AG20443 (cell line): Measurements from ENCODE around the gene LMAN2L.
A peak's percentile ranks its signal among the peaks of the same experiment; 100 is the strongest.

Experiments used
- DNase-seq: peaks from one replicate; pipeline ENCODE4 v3.0.0; 2012; ENCODE audit warnings: low spot score, mixed read lengths

Gene LMAN2L

DNA sequence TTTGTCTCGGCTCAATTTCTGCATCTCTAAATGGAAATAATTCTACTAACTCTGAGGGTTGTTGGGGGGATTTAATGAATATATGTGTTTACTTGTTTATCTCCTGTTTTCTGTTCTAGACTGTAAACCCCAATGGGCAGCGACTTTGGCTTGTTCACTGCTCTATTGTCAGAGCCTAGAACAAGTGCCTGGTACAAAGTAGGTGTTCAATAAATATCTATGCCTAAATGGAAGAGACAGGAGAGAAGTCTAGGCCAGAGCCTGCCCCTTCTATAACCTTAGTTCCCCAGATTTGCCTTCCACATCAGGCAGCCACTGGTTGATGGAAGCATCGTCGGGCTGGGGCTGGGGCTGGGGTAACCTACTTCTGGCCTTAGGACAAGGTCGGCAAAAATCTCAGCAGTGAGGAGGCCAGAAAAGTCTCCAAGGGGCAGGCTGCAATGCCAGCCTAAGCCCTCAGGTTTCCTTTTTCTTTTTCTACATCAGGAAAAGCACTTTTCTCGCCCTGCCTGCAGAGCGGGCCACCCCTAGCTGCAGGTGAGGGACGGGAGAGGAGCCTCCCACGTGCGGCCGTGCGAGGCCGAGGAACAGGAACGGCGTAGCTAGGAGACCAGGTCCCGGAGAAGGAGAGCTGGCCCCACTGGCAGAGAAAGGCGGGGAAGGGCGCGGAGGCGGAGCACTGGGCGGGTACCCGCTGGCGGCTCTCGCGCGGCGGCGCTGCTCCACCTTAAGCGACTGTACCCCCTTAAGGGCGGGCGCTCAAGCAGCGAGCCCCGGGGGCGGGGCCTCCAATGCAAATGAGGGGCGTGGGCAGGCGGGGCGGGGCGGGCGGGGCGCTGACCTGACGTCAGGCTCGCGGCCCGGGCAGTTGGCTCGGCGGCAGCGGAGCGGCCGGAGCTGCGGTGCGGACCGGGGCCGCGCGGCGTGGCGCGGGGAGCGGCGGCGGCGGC, 20.4 kb upstream of the LMAN2L start, which contains the start of gene CNNM4:
CNNM4 (plus strand) TSS at position 867 of the 950 bp plus-strand sequence. CDS start 98 bp downstream, outside the sequence.
- peak; percentile 97 for DNase-seq

DNA sequence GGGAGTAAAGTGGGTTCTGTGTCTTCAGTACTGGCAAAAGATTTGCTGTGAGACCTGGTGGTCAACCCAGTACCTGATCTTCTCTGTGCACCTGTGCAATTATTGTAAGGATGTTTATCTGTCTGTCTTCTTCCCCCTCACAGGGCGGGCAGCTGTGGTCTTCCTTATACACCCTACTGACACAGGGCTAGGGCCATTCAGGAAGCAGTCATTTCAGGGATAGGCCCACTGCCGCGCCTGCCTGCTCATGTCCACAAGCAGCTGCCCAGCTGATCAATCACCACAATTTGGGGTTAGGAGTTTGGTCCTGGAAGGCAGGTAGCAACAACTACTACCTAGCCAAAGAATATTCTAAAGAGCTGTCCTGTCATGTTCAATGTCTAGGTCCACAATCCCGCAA, 19.7 kb upstream of the LMAN2L start:
- no peak for DNase-seq

DNA sequence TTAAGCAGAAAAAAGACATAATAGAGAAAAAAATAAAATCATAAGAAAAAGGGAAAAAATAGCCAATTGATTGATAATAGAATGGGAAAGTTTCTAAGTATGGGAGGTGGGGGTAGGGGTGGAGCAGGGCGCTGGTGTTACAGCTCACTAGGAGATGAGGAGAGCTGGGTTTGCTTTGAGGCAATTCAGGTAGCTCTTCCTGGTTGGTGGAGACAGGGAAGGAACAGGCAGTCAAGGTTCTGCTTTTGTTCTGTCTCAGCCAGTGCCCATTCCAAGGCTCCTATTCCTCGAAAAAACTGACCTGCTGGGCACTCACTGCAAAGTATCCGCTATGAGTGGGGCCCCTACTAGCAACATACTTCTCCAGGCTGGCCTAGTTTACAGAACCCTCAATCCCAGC, 19.1 kb upstream of the LMAN2L start:
- DNase-seq, result no peak

DNA sequence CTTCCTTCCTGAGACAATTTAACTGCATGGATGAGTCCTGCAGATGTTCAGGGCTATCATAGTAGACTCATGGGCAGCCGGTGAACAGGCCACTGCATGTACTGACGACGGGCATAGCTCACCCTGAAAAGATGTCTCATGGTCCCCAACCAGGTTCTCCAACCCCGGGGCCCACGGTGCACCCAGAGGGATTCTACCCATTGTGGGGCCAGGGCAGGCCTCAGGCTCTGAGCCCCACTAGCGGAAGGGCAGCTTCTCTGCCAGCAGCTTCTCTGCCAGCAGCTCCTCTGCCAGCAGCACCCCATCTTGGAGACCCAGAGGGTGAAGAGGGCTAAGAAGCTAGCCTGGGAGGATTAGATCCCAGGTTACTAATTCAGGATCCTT, 17.6 kb upstream of the LMAN2L start:
- no peak for DNase-seq

DNA sequence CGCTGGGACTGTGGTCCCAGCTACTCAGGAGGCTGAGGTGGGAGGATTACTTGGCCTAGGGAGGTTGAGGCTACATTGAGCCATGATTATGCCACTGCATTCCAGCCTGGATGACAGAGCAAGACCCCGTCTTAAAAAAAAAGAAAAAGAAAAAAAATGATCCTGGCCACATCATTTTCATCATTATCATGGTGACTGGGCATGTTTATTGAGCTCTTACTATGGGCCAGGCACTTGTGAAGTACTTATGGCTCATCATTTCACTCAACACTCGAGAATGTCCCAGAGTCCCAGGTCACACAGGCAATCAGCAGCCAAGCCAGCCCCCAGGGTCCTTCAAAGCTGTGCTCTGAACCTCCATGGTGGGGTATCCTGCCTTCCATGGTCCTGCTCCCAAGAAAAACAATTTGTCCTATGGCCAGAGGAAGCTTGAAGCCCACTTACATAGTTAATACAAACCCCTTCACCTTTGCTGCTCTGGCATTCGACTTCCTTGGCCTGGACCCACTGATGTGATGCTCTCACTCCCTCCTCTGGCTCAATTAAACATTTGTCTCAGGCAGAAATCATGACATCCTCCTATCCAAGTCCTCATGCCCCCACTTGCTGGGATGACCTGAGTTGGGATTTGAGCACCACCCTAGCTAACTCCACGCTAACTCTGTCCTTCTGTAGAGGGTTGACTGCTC, 17.1 kb upstream of the LMAN2L start:
- no peak for DNase-seq

DNA sequence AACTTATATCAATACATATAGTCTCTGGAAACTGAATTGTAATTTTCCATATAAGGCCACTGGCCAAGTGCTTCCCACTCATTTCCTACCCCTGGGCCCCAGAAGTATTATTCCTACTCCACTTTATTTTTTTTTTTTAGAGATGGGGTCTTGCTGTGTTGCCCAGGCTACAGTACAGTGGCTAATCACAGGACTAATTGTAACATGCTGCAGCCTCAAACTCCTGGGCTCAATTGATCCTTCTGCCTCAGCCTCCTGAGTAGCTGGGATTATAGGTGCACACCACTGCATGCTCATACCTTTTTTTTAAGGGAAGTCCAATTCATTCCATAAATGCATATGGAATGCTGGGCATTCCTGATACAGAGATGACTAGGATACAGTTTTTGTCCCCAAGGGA, 14.5 kb upstream of the LMAN2L start:
- DNase-seq, result no peak

DNA sequence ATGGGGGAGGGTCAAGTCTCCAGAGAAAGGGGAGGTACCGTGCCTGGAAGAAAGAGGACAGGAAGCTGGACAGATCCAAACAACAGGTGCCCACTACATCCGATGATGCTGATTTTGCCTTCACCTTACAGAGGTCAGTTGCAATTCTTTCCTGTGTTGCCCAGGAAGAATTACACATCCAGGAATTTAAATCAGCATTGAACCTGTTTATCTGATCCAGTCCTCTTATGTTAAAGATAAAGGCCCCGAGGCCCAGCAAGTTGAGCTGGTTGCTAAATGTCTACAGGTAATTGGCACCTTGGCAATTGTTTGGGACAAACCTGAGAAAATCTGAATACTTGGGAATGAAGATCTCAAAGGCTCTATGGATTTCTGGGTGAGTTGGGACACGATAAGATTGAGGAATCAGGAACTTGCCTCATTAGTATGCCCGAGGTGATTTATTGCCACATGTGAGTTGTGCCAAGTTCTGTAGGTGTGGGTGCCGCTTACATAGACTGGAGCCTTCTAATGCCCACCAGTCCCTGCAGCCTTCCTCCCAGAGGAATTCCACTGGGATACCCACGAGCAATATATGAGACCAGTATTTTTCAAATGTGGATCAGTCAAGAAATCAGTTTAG, 13.9 kb upstream of the LMAN2L start:
- no peak for DNase-seq

DNA sequence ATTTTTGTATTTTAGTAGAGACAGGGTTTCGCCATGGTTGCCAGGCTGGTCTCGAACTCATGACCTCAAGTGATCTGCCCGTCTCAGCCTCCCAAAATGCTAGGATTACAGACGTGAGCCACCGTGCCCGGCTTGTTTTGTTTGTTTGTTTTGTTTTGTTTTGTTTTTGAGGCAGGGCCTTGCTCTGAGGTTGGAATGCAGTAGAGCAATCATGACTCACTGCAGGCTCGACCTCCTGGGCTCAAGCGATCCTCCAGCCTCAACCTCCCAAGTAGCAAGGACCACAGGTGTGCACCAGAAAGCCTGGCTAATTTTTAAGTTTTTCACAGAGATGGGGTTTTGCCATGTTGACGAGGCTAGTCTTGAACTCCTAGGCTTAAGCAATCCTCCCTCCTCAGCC, 11.9 kb upstream of the LMAN2L start:
- no peak for DNase-seq

DNA sequence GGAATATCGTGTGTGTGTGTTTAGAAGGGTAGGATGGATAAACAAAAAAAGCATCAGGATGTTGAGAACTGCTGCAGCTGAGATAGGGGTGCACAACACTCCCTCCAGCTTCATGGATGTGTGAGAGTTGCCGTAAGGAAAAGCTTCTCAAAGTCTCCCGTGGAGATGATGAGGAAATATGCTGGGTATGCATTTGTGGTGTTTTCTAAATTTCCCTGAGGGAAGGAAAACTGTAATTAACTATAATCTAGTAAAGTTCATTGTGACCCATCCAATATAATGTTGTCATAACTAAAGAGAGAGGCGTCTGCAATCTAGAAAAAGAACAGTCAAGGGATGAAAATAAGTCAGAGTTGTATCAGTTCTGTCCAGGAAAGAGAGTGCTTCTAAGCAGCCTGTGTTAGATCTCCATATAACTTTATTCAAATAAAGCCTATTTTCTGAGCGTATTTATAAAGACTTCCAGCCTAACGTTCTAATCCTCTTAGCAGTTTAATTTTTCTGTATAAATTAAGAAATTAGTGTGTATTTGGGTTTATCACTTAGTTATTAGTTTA, 7.3 kb upstream of the LMAN2L start:
- DNase-seq, result no peak

DNA sequence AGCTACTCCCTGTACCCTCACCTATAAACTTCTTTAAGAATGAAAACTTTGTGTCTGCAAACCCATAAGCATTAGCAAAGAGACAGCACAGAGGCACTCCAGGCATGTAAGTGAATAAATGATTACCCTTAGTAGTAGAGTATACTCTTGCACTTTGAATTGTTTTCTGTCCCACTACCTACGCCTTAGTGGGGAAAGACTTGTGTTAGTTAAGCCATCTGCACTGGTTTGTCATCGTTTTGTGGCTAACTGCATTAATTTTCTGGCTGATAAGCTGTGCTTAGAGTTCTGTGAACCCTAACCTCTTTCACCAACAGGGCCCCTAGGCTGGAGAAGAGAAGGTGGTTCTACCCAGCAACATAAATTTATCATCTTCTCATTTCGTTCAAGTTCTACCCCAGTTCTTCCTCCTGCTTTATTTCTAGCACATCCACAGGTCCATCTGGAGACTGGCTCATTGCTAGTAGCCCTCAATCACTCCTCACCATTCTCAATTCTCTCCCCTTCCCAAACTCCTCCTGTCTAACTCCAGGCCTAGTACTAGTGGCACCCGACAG, 710 bp downstream of the LMAN2L start:
- no peak for DNase-seq

DNA sequence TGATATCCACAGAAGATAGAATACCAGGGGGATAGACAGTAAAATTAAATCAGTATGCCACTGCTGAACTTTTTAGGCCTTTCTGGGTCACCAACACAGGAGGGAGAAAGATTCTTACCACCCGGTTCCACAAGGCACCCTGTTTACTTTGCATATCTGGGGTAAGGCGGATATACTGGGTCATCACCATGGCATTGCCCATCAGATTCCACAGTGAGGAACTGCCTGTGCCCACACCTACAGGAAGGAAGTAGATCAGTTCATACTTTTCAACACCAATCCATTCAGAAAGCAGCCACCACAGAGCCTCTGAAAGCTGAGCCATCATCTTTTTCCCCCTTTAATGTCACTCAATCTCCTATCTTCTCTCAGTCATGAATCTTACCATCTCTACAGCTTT, 2.0 kb downstream of the LMAN2L start:
- no peak for DNase-seq

DNA sequence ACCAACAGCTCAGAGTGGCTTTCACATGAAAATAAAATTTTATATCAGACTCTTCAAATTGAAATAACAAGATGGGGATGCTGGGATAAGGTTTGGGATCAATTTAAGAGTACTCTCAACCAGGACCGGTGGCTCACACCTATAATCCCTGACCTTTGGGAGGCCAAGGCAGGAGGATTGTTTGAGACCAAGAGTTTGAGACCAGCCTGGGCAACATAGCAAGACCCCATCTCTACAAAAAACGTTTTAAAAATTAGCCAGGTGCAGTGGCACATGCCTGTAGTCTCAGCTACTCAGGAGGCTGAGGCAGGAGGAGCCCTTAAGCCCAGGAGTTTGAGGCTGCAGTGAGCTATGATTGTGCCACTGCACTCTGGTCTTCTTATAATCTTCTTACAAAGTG, 2.6 kb downstream of the LMAN2L start:
- DNase-seq, result no peak

DNA sequence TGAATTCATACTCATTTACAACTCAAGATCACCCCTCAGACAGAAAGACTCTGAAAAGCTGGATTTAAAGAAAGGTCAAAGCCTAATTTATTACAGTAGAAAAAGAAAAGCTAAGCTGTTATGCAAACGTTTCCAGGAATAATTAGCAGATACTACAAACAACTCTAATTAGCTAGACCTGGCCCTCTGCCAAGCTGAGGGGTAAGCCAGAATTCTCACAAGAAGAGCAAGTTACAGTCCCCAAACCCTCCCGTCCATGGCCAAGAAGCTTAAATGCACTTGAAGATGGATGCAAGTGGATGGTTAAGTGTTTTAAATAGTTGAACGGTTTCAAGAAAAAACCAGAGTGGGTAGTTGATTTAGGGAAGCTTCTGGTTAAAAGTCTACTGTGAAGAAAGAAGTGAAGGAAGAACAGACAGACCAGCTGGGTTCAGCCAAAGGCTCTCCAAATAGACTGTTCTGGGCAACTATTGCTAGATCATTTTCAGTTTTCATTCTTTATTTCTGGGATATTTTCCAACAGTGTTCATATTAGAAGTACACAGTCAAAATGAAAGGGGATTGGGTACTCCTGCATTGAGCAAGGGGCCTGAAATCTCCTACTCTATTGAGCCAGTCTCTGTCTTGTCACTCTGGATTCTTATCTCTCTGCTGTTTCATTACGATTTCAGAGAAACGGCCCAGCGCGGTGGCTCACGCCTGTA, 4.8 kb downstream of the LMAN2L start:
- DNase-seq, result no peak

DNA sequence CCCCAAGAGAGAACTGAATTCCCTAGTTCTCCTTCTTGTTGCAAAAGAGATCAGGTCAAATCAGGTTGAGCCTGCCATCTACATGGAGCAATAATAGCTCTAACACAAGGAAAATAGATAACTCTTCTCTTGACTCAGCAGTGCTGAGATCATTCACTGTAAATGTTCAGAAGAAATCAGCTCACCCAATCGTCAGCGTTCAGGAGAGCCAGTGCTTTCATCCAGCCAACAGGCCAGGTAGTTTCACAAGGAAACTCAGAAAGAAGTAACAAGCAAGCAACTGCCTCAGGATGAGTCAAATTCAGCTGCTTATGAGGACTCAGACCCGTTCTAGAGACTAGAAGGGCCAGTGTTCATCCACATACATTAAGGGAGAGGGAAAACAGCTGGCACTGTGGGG, 5.9 kb downstream of the LMAN2L start:
- DNase-seq, result no peak

DNA sequence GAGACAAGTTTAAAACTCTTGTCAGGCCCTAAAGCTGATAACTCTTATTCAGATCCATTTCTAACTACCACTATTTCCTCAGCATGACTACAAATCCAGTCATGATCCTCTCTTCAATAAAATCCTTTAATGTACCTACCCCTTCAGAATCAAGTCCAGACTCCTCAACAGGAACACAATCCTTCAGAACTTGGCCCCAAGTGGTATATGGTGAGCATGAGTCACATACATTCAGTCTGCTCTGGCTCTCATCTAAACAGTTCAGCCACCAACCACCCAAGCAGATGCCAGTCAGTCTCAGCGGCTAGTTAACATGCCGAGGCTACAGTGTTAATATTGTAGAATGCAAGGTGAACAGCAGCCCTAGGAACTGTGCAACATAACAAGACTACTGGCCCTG, 9.7 kb downstream of the LMAN2L start:
- DNase-seq, result no peak

DNA sequence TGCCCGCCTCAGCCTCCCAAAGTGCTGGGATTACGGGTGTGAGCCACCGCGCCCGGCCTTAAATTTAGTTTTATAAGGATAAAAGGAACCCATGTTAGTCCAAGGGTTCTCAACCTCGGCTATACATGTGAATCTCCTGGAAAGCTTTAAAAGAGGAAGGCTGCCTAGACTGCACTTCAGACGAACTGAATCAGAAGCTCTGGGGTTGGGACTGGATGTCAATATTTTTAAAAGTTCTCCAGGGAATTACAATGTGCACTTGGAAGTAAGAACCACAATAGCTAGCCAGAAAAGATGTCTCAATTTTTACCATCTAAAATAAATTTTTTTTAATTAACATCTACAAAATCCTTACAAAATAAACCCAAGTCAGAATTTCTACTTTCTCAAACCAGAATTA, 10.1 kb downstream of the LMAN2L start:
- no peak for DNase-seq

DNA sequence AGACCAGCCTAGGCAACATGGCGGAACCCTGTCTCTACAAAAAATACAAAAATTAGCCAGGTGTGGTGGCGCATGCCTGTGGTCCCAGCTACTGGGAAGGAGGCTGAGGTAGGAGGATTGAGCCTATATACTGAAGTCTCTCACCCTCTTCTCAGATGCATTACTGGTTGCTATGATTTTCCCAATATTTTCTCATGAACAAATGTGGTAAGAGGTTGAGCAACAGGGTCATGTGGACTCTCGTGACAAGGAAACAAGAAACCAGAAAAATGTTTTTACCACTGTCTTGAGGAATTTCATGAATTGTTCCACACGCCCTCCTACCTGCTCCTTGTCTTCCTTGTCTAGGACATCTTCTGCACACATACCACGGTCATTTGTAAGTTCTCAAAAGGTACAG, 12.4 kb downstream of the LMAN2L start:
- peak; percentile 44 for DNase-seq

DNA sequence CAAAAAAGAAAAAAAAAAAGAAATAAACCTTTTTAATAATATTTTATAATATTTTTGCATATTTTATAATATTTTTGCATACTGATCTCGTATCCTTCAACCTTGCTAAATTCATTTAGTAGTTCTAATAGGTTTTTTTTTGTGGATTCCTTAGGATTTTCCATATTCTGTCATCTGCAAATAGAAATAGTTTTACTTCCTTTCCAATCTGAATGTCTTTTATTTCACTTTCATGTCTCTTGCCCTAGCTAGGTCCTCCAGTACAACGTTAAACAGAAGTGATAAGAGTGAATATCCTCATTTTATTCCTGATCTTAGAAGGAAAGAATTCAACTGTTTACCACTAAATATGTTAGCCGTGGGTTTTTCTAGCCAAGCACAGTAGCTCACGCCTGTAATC, 13.7 kb downstream of the LMAN2L start:
- DNase-seq, result no peak

DNA sequence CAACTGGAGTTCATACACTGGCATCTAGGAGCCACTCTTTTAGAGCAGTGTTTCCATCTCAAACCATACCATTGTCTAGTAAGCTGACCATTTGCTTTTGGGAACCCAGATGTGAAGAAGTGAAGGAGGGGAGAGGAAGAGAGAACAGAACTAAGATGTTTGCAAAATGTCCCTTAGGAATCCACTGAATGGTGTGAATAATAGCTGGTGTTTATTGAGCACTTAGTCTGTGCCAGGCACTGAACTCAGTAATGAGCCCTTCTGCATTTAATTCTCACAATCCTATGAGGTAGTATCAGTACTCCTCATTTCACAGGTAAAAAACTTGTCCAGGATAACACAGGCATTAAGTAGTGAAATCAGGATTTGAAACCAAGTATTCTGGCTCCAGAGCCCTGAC, 23.5 kb downstream of the LMAN2L start:
- DNase-seq, result no peak

DNA sequence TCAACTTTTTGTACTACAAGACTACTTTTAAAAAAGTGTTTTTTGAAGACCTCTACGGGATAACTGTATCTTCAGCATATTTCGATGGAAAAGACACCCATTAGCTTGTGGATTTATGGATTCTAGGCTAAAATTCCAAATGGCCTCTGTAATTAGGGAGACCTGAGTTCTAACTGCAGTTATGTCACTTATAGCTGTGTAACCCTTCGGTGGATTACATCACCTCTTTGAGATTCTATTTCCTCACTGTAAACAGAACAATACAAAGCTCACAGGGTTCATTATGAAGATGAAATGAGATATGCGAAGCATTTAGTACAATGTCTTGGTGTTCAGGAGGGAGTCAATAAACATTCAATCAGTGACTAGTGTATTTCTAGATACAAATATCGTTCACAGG, 24.2 kb downstream of the LMAN2L start:
- no peak for DNase-seq

DNA sequence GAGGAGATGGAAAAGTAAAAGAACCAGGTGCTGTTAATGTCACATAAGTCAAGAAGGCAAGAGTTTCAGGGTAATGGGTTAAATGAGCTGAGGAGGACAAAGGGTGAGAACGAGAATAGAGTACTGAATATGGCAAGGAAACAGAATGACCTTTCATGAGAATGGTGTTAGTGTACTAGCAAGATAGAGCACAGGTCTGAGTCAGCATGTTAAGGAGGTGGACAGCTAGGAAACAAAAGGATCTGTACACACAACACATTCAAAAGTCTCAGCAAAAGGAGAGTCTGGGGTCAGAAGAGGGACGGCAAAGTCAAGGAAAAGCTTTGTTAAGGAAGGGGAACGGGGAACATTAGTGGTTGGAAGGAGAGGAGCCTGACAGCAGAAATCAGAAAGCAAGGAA, 28.9 kb downstream of the LMAN2L start:
- no peak for DNase-seq
